HCT116 (cell line): ENCODE data around the gene DIS3L2. TPM values are rescaled to one million over a fixed set of nuclear protein-coding genes. Genes with fewer than 3 reads are reported as not detected.

Experiments used
- ATAC-seq: fragments of 200-7000 bp; cut with Tn5 transposase; 2 replicates; pipeline ENCODE4 v1.9.1; 2020; ENCODE audit warnings: mild to moderate bottlenecking, moderate library complexity
- BruUV-seq: library from RNA; stranded (reverse); fragments of 400-500 nt; replicated peaks from 2 replicates; lab custom pipeline; 2021; lab: Mats Ljungman, UMichigan
- CTCF ChIA-PET: fragments of 300-600 bp; sonication (Branson Sonifier 250); formaldehyde crosslinking; loops from one replicate; lab custom pipeline; 2021; ENCODE audit warnings: antibody characterized with exemption; lab: Charles Lee
- POLR2A ChIA-PET: fragments of 300-600, 350-600 bp; sonication (Branson Sonifier 250); formaldehyde crosslinking; loops from one replicate; lab custom pipeline; 2021; ENCODE audit warnings: antibody characterized with exemption; lab: Charles Lee
- RAD21 ChIA-PET, 2 experiments: fragments of 300-600 bp; sonication (Branson Sonifier 250); formaldehyde crosslinking; loops; one replicate each; lab custom pipeline; 2023; ENCODE audit warnings: low total read pairs in 2 of 2; ENCODE audit not compliant: uncharacterized antibody in 2 of 2, unreplicated experiment in 2 of 2, low non-redundant PET in 1 of 2; lab: Charles Lee
- DNase-seq: peaks from one replicate; pipeline ENCODE4 v3.0.0-alpha.2; 2010; ENCODE audit warnings: low read depth, low spot score
- H2AFZ ChIP-seq: fragments of 200-600 bp; shearing (Covaris generic), sonication (generic); 2 replicates; pipeline ENCODE4 v1.6.1; 2017; ENCODE audit warnings: low read depth, mixed run types, mixed read lengths, antibody characterized with exemption, low read length; ENCODE audit not compliant: poor library complexity, severe bottlenecking
- H3K27ac ChIP-seq: 2 replicates; pipeline ENCODE4 v1.5.1; 2012; ENCODE audit warnings: low read depth, low read length
- H3K27me3 ChIP-seq: fragments of 200-600 bp; sonication (generic); 2 replicates; pipeline ENCODE4 v1.6.1; 2016; ENCODE audit warnings: mixed run types, low read length, mixed read lengths; ENCODE audit not compliant: insufficient read depth
- H3K36me3 ChIP-seq, 2 experiments: fragments of 200-500 bp in 1 of 2; fragments of 200-600 bp in 1 of 2; sonication (Bioruptor generic) in 1 of 2; sonication (generic) in 1 of 2; 2 replicates each; pipeline versions ENCODE4 v1.5.1 to v1.6.1; 2014 to 2016; ENCODE audit warnings: low read length in 2 of 2, inconsistent platforms in 1 of 2, mixed read lengths in 1 of 2, mixed run types in 1 of 2; ENCODE audit not compliant: insufficient read depth in 2 of 2, control insufficient read depth in 1 of 2
- H3K4me1 ChIP-seq, 2 experiments: fragments of 200-600 bp in 1 of 2; sonication (generic) in 1 of 2; 2 replicates each; pipeline versions ENCODE4 v1.5.1 to v1.6.1; 2012 to 2017; ENCODE audit warnings: low read length in 2 of 2, inconsistent platforms in 1 of 2, mild to moderate bottlenecking in 1 of 2, mixed read lengths in 1 of 2, mixed run types in 1 of 2, moderate library complexity in 1 of 2; ENCODE audit not compliant: insufficient read depth in 2 of 2, control insufficient read depth in 1 of 2
- H3K4me2 ChIP-seq: fragments of 200-600 bp; sonication (generic); 2 replicates; pipeline ENCODE4 v1.6.1; 2017; ENCODE audit warnings: mixed run types, low read length, mixed read lengths
- H3K4me3 ChIP-seq, 2 experiments: fragments of 200-600 bp in 1 of 2; sonication (generic) in 1 of 2; replicated peaks in 1 of 2; 2 replicates each; pipeline ENCODE4 v1.5.1; 2011 to 2016; ENCODE audit warnings: low read length in 2 of 2, control low read depth in 1 of 2, low read depth in 1 of 2, mild to moderate bottlenecking in 1 of 2, mixed read lengths in 1 of 2, mixed run types in 1 of 2
- H3K79me2 ChIP-seq: fragments of 200-600 bp; sonication (generic); 2 replicates; pipeline ENCODE4 v1.6.1; 2017; ENCODE audit warnings: mild to moderate bottlenecking, mixed run types, low read length, moderate library complexity, mixed read lengths; ENCODE audit not compliant: insufficient read depth
- H3K9ac ChIP-seq: fragments of 200-600 bp; sonication (generic); 2 replicates; pipeline ENCODE4 v1.6.1; 2016; ENCODE audit warnings: low read length, mixed read lengths
- H3K9me2 ChIP-seq: fragments of 200-600 bp; sonication (generic), shearing (Covaris generic); 2 replicates; pipeline ENCODE4 v1.6.1; 2017; ENCODE audit warnings: mixed run types, mild to moderate bottlenecking, moderate library complexity; ENCODE audit not compliant: insufficient read depth
- H3K9me3 ChIP-seq, 2 experiments: fragments of 200-500 bp in 1 of 2; fragments of 200-600 bp in 1 of 2; sonication (Bioruptor generic) in 1 of 2; sonication (generic) in 1 of 2; 2 replicates each; pipeline ENCODE4 v1.6.1; 2014 to 2017; ENCODE audit warnings: low read length in 2 of 2, mixed read lengths in 2 of 2, inconsistent platforms in 1 of 2, low read depth in 1 of 2, mild to moderate bottlenecking in 1 of 2, mixed run types in 1 of 2, moderate library complexity in 1 of 2; ENCODE audit not compliant: control insufficient read depth in 1 of 2, insufficient read depth in 1 of 2
- H4K20me1 ChIP-seq: fragments of 200-600 bp; sonication (generic), shearing (Covaris generic); 2 replicates; pipeline ENCODE4 v1.6.1; 2017; ENCODE audit warnings: mixed run types, mild to moderate bottlenecking, moderate library complexity; ENCODE audit not compliant: insufficient read depth
- CBX3 ChIP-seq: IDR thresholded peaks from 2 replicates; pipeline ENCODE4 v1.6.1; 2012; ENCODE audit warnings: low read depth
- CEBPB ChIP-seq: IDR thresholded peaks from 2 replicates; pipeline ENCODE4 v1.6.1; 2012; ENCODE audit warnings: low read depth
- ELF1 ChIP-seq: IDR thresholded peaks from 2 replicates; pipeline ENCODE4 v1.6.1; 2012; ENCODE audit warnings: low read depth, borderline replicate concordance
- EZH2 ChIP-seq: fragments of 200-600 bp; sonication (generic); IDR thresholded peaks from 2 replicates; pipeline ENCODE4 v1.6.1; 2017; ENCODE audit warnings: antibody characterized with exemption, mixed run types
- FOSL1 ChIP-seq: IDR thresholded peaks from 2 replicates; pipeline ENCODE4 v1.6.1; 2012; ENCODE audit warnings: low read depth
- JUND ChIP-seq: IDR thresholded peaks from 2 replicates; pipeline ENCODE4 v1.6.1; 2012
- POLR2A ChIP-seq: IDR thresholded peaks from 2 replicates; pipeline ENCODE4 v1.7.0; 2011; ENCODE audit warnings: borderline replicate concordance; ENCODE audit not compliant: insufficient read depth, insufficient read length; ENCODE audit errors: extremely low read depth
- POLR2AphosphoS5 ChIP-seq: IDR thresholded peaks from 2 replicates; pipeline ENCODE4 v1.6.1; 2011; ENCODE audit warnings: mild to moderate bottlenecking, low read depth, low read length, moderate library complexity
- SIN3A ChIP-seq: IDR thresholded peaks from 2 replicates; pipeline ENCODE4 v1.6.1; 2012; ENCODE audit warnings: low read depth
- SRF ChIP-seq: IDR thresholded peaks from 2 replicates; pipeline ENCODE4 v1.6.1; 2012; ENCODE audit warnings: low read depth
- TCF7L2 ChIP-seq: IDR thresholded peaks from 2 replicates; pipeline ENCODE4 v1.7.0; 2011; ENCODE audit warnings: borderline replicate concordance, inconsistent platforms; ENCODE audit not compliant: insufficient read depth, insufficient read length; ENCODE audit errors: extremely low read depth
- ZFX ChIP-seq: fragments of 450-650 bp; IDR thresholded peaks from 2 replicates; pipeline ENCODE4 v1.6.1; 2017
- ZNF274 ChIP-seq: fragments of 200-500 bp; sonication (Bioruptor generic); IDR thresholded peaks from 2 replicates; pipeline ENCODE4 v1.6.1; 2014; ENCODE audit warnings: mild to moderate bottlenecking, low read depth, low read length, inconsistent platforms
- intact Hi-C: fragments of 100-400 bp; cut with micrococcal nuclease; formaldehyde crosslinking; loops from 2 replicates; pipeline ENCODE4 v1.10.0; 2022
- total RNA-seq: library from RNA; stranded (reverse); gene quantifications from one replicate; pipeline ENCODE4 v1.2.1, GENCODE V29; 2021; ENCODE audit not compliant: unreplicated experiment
- TF ChIP-seq, protein P1 (sequence below): IDR thresholded peaks from 2 replicates; pipeline ENCODE4 v1.6.1; 2012
- TF ChIP-seq, protein P2 (sequence below), 3 experiments: fragments of 200-600 bp in 1 of 3; sonication (generic) in 1 of 3; IDR thresholded peaks in 2 of 3; conservative IDR thresholded peaks in 1 of 3; 2 replicates each; pipeline ENCODE4 v1.5.1; 2012 to 2017; ENCODE audit warnings: low read depth in 2 of 3, low read length in 2 of 3, antibody characterized with exemption in 1 of 3, borderline replicate concordance in 1 of 3, control low read depth in 1 of 3, mild to moderate bottlenecking in 1 of 3, mixed read lengths in 1 of 3, mixed run types in 1 of 3, moderate library complexity in 1 of 3; ENCODE audit not compliant: insufficient read depth in 1 of 3
- TF ChIP-seq, protein P3 (sequence below): IDR thresholded peaks from 2 replicates; pipeline ENCODE4 v1.6.1; 2012; ENCODE audit warnings: low read depth

DIS3L2 gene
- total RNA-seq, 1 experiment from 2014 or later, result 42.5 TPM

DNA sequence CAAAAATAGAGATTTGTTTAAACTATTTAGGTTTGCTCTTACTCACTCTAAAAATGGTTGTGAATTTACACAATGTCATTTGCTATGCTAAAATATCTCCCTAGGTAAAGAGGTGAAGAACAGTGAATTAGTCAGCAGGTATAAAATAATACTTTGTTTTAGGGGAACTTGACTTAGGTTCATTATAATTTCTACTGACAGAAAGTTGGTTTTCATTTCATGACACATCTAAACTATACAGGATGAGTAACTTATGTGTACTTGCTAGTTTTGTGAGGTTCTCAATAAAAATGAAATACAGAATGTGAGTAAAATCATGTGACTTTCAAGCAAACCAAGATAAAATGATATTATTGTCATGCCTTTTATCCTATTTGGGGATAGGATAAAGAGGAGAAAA, 66.0 kb downstream of the DIS3L2 start:
- TF ChIP-seq SIN3A, result no peak
- no peak for ATAC-seq
- intact Hi-C loops, result no loop called here

DNA sequence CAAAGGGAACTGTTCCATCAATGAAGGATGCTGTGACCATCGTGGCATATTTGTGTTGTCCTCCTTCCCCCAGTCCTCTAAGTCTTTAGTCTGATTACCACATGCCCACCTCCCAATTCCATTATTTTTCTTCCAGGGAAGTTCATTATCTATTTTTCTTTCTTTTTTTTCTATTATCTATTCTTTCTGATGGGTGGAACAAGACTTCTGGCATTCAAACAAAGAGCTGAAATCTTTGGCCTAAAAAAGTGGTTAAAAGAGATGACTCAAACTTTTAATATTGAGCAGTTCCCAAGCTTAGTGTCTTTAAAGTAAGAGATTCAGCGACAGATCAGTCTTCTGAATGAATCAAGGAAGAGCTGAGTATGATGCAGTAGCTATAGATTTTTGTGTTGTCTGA, 66.6 kb downstream of the DIS3L2 start:
- CTCF ChIA-PET, result no interaction called here
- BruUV-seq, result no TSS peak
- no peaks in the 10 kb centered on the region for H3K9me3 ChIP-seq

More for the DNA sequence above, 66.0 kb downstream of the DIS3L2 start:
- Histone ChIP-seq H3K27ac (no peak overlapping the region), H3K9ac (no peak overlapping the region), H3K9me3 (no peaks in the 10 kb centered on the region), H3K4me3 (no peak overlapping the region), H2AFZ (no peak overlapping the region), H3K9me2 (no peaks in the 10 kb centered on the region), H4K20me1 (0 out of 2 replicates have a peak, but pooled peaks cover 8% of the 10 kb centered on the region), H3K4me1 (no peaks in the 10 kb centered on the region), H3K4me2 (no peak overlapping the region), H3K36me3 (peaks cover 12 to 13% of the 10 kb centered on the region in 2 experiments; a peak in 2 of 4 replicates), H3K79me2 (no peaks in the 10 kb centered on the region), H3K27me3 (no peaks in the 10 kb centered on the region)
- RAD21 ChIA-PET, result no interaction called here
- no TSS peak for BruUV-seq
- CTCF ChIA-PET, result no interaction called here
- POLR2A ChIA-PET, result no interaction called here
- DNase-seq, result no peak

More for the DNA sequence above, 66.6 kb downstream of the DIS3L2 start:
- intact Hi-C loops, result no loop called here
- H4K20me1 ChIP-seq, result 0 out of 2 replicates have a peak, but pooled peaks cover 8% of the 10 kb centered on the region
- no peak overlapping the region for H3K4me2 ChIP-seq
- no peaks in the 10 kb centered on the region for H3K27me3 ChIP-seq
- H3K4me1 ChIP-seq, result no peaks in the 10 kb centered on the region
- TF ChIP-seq CEBPB (no peak), EZH2 (no peak), SIN3A (no peak), JUND (no peak), ZNF274 (no peak), ZFX (no peak), ELF1 (no peak), CBX3 (no peak), SRF (no peak), TCF7L2 (no peak), POLR2A (no peak), POLR2AphosphoS5 (no peak), FOSL1 (no peak)
- TF ChIP-seq, protein P1, sequence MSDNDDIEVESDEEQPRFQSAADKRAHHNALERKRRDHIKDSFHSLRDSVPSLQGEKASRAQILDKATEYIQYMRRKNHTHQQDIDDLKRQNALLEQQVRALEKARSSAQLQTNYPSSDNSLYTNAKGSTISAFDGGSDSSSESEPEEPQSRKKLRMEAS, result no peak
- TF ChIP-seq, protein P2, sequence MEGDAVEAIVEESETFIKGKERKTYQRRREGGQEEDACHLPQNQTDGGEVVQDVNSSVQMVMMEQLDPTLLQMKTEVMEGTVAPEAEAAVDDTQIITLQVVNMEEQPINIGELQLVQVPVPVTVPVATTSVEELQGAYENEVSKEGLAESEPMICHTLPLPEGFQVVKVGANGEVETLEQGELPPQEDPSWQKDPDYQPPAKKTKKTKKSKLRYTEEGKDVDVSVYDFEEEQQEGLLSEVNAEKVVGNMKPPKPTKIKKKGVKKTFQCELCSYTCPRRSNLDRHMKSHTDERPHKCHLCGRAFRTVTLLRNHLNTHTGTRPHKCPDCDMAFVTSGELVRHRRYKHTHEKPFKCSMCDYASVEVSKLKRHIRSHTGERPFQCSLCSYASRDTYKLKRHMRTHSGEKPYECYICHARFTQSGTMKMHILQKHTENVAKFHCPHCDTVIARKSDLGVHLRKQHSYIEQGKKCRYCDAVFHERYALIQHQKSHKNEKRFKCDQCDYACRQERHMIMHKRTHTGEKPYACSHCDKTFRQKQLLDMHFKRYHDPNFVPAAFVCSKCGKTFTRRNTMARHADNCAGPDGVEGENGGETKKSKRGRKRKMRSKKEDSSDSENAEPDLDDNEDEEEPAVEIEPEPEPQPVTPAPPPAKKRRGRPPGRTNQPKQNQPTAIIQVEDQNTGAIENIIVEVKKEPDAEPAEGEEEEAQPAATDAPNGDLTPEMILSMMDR (IDR thresholded peaks at IDR 0.05 in 2 of 3, conservative IDR thresholded peaks at IDR 0.05 in 1 of 3; ENCODE audit: borderline replicate concordance in 1 of 3, insufficient read depth in 1 of 3, low read depth in 2 of 3, low read length in 2 of 3), result no peak
- TF ChIP-seq, protein P3, sequence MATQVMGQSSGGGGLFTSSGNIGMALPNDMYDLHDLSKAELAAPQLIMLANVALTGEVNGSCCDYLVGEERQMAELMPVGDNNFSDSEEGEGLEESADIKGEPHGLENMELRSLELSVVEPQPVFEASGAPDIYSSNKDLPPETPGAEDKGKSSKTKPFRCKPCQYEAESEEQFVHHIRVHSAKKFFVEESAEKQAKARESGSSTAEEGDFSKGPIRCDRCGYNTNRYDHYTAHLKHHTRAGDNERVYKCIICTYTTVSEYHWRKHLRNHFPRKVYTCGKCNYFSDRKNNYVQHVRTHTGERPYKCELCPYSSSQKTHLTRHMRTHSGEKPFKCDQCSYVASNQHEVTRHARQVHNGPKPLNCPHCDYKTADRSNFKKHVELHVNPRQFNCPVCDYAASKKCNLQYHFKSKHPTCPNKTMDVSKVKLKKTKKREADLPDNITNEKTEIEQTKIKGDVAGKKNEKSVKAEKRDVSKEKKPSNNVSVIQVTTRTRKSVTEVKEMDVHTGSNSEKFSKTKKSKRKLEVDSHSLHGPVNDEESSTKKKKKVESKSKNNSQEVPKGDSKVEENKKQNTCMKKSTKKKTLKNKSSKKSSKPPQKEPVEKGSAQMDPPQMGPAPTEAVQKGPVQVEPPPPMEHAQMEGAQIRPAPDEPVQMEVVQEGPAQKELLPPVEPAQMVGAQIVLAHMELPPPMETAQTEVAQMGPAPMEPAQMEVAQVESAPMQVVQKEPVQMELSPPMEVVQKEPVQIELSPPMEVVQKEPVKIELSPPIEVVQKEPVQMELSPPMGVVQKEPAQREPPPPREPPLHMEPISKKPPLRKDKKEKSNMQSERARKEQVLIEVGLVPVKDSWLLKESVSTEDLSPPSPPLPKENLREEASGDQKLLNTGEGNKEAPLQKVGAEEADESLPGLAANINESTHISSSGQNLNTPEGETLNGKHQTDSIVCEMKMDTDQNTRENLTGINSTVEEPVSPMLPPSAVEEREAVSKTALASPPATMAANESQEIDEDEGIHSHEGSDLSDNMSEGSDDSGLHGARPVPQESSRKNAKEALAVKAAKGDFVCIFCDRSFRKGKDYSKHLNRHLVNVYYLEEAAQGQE, result no peak
- TF ChIP-seq, all 23 proteins: peak for 0
- H3K9ac ChIP-seq, result no peak overlapping the region
- H3K27ac ChIP-seq, result no peak overlapping the region
- peaks cover 9 to 12% of the 10 kb centered on the region in 2 experiments; a peak in 2 of 4 replicates for H3K36me3 ChIP-seq
- ChIA-PET RAD21 (no interaction called here), POLR2A (no interaction called here)
- ATAC-seq (no peak), DNase-seq (no peak)
- no peaks in the 10 kb centered on the region for H3K79me2 ChIP-seq
- no peak overlapping the region for H3K4me3 ChIP-seq
- H2AFZ ChIP-seq, result no peak overlapping the region
- H3K9me2 ChIP-seq, result no peaks in the 10 kb centered on the region
